ENCODE results near the gene MKLN1.

- no peak for TF ChIP-seq CTCF (IDR thresholded peaks at IDR 0.05 in 2 of 3, conservative IDR thresholded peaks at IDR 0.05 in 1 of 3; ENCODE audit: control insufficient read depth in 2 of 3, extremely low read depth in 1 of 3, insufficient read depth in 1 of 3, low read depth in 3 of 3, low read length in 3 of 3)
- TF ChIP-seq MXI1 (IDR thresholded peaks at IDR 0.05; ENCODE audit: low read depth, low read length), result no peak
- no peak for TF ChIP-seq RCOR1 (conservative IDR thresholded peaks at IDR 0.05; ENCODE audit: low read depth, low read length)
- TF ChIP-seq EGR1 (IDR thresholded peaks at IDR 0.05; ENCODE audit: borderline replicate concordance in 1 of 2, low read depth in 2 of 2, low read length in 2 of 2), result no peak
- TF ChIP-seq TCF7 (IDR thresholded peaks at IDR 0.05; ENCODE audit: borderline replicate concordance), result no peak
- TF ChIP-seq POLR2A (IDR thresholded peaks at IDR 0.05; ENCODE audit: low read depth, low read length), result no peak
- no peak for TF ChIP-seq POLR2AphosphoS5 (IDR thresholded peaks at IDR 0.05; ENCODE audit: low read length)
- TF ChIP-seq ZBTB11 (CRISPR knock-in tag; IDR thresholded peaks at IDR 0.05), result no peak
- TF ChIP-seq ZNF24 (IDR thresholded peaks at IDR 0.05), result no peak
- TF ChIP-seq POLR2AphosphoS2 (IDR thresholded peaks at IDR 0.05; ENCODE audit: low read depth, low read length), result no peak
Measured at GRCh38 chr7:131322061-131322460, 5.6 kb upstream of the MKLN1 start.

Measured in GM12878 (cell line).